Karpas-422 (cell line): ENCODE results near the gene EMC1. TPM values are rescaled to one million over a fixed set of nuclear protein-coding genes. Genes with fewer than 3 reads are reported as not detected.
"Not testable (repeated sequence)": the region's sequence is repeated elsewhere in the genome, so short reads cannot be mapped to it uniquely, and the experiment has no call there.

Experiments
- DNase-seq: peaks from one replicate; pipeline ENCODE4 v3.0.0-alpha.2; 2015
- H2AFZ ChIP-seq: fragments of 200-600 bp; sonication (generic); 2 replicates; pipeline ENCODE4 v1.6.1; 2014; ENCODE audit warnings: antibody characterized with exemption, low read length, mixed read lengths
- H3K27ac ChIP-seq: fragments of 200-600 bp; sonication (generic); 2 replicates; pipeline ENCODE4 v1.5.1; 2014; ENCODE audit warnings: mild to moderate bottlenecking, low read length, moderate library complexity
- H3K27me3 ChIP-seq: fragments of 200-600 bp; sonication (generic); 2 replicates; pipeline ENCODE4 v1.6.1; 2014; ENCODE audit warnings: low read length, mixed read lengths
- H3K36me3 ChIP-seq: fragments of 200-600 bp; sonication (generic); 2 replicates; pipeline ENCODE4 v1.6.1; 2014; ENCODE audit warnings: low read length, mixed read lengths; ENCODE audit not compliant: insufficient read depth
- H3K4me1 ChIP-seq: fragments of 200-600 bp; sonication (generic); 2 replicates; pipeline ENCODE4 v1.6.1; 2014; ENCODE audit warnings: mild to moderate bottlenecking, low read length, mixed read lengths
- H3K4me2 ChIP-seq: fragments of 200-600 bp; sonication (generic); 2 replicates; pipeline ENCODE4 v1.6.1; 2014; ENCODE audit warnings: low read length, low read depth, mild to moderate bottlenecking; ENCODE audit not compliant: poor library complexity, severe bottlenecking
- H3K4me3 ChIP-seq: fragments of 200-600 bp; sonication (generic); 2 replicates; pipeline ENCODE4 v1.5.1; 2014; ENCODE audit warnings: mild to moderate bottlenecking, antibody characterized with exemption, low read length, mixed read lengths
- H3K79me2 ChIP-seq: fragments of 200-600 bp; sonication (generic); 2 replicates; pipeline ENCODE4 v1.6.1; 2014; ENCODE audit warnings: mild to moderate bottlenecking, low read length, mixed read lengths
- H3K9ac ChIP-seq: fragments of 200-600 bp; sonication (generic); 2 replicates; pipeline ENCODE4 v1.6.0; 2014; ENCODE audit warnings: low read length
- H3K9me2 ChIP-seq: fragments of 200-600 bp; sonication (generic), shearing (Covaris generic); replicated peaks from 2 replicates; pipeline ENCODE4 v1.6.0; 2014; ENCODE audit warnings: mild to moderate bottlenecking, low read length, moderate library complexity; ENCODE audit not compliant: insufficient read depth
- H3K9me3 ChIP-seq: fragments of 300-700, 200-600 bp; sonication (generic); 2 replicates; pipeline ENCODE4 v1.6.1; 2014; ENCODE audit warnings: low read length, mixed read lengths
- H4K20me1 ChIP-seq: fragments of 200-600 bp; sonication (generic); 2 replicates; pipeline ENCODE4 v1.6.1; 2014; ENCODE audit warnings: mild to moderate bottlenecking, antibody characterized with exemption, low read length, low read depth; ENCODE audit not compliant: insufficient read depth
- total RNA-seq: library from RNA; depleted of rRNA; stranded (reverse); fragments of >200 nt; shearing (Covaris generic); gene quantifications from 2 replicates; pipeline ENCODE4 v1.2.3, GENCODE V29; 2014; ENCODE audit warnings: low replicate concordance; rRNA removed

EMC1 gene
- 18.1 and 22.8 TPM in 2 replicates for total RNA-seq

- H3K36me3 ChIP-seq = peaks cover 17% of the 10 kb centered on the region; the same call in 1 of the 2 replicates
- H3K9ac ChIP-seq = peak within 1 kb of the TSS; percentile 83
- no peaks in the 10 kb centered on the region for H3K9me3 ChIP-seq
- H3K27ac ChIP-seq = peak within 1 kb of the TSS; percentile 76
- H3K4me2 ChIP-seq = peak within 1 kb of the TSS; percentile 89
- peak within 1 kb of the TSS; percentile 30; the same call in 1 of the 2 replicates for H2AFZ ChIP-seq
- no peaks in the 10 kb centered on the region for H3K9me2 ChIP-seq
- no peaks in the 10 kb centered on the region for H3K27me3 ChIP-seq
- peak within 1 kb of the TSS; percentile 77 for H3K4me3 ChIP-seq
- H3K4me1 ChIP-seq = peaks cover 57% of the 10 kb centered on the region
- peaks cover 29% of the 10 kb centered on the region for H4K20me1 ChIP-seq
- peak; percentile 95 for DNase-seq
- peaks cover 98% of the 10 kb centered on the region for H3K79me2 ChIP-seq
Measured at GRCh38 chr1:19251305-19252196, at the start of gene EMC1, which contains the start of gene MRTO4. TSS of gene EMC1 (minus strand) at chr1:19251524. CDS start at chr1:19251509, 15 bp downstream. TSS of gene MRTO4 (plus strand) at chr1:19251805. CDS start at chr1:19251836, 31 bp downstream.

- Histone ChIP-seq H3K9ac (no peak overlapping the region), H4K20me1 (no peaks in the 10 kb centered on the region), H3K4me1 (no peaks in the 10 kb centered on the region), H3K27ac (no peak overlapping the region), H3K9me2 (no peaks in the 10 kb centered on the region), H2AFZ (no peak overlapping the region), H3K27me3 (no peaks in the 10 kb centered on the region), H3K79me2 (no peaks in the 10 kb centered on the region), H3K4me3 (no peak overlapping the region), H3K36me3 (peaks cover 30% of the 10 kb centered on the region), H3K4me2 (no peak overlapping the region), H3K9me3 (peaks cover 4% of the 10 kb centered on the region)
- DNase-seq = no peak
Measured at GRCh38 chr1:19300211-19300610, 48.9 kb upstream of the EMC1 start.

- no peaks in the 10 kb centered on the region for H4K20me1 ChIP-seq
- H3K27me3 ChIP-seq = no peaks in the 10 kb centered on the region
- no peak overlapping the region for H3K27ac ChIP-seq
- H3K4me3 ChIP-seq = no peak overlapping the region
- H3K4me1 ChIP-seq = no peaks in the 10 kb centered on the region
- H3K79me2 ChIP-seq = no peaks in the 10 kb centered on the region
- H3K9ac ChIP-seq = no peak overlapping the region
- no peak for DNase-seq
- H3K9me2 ChIP-seq = no peaks in the 10 kb centered on the region
- H3K4me2 ChIP-seq = no peak overlapping the region
- H2AFZ ChIP-seq = no peak overlapping the region
- H3K9me3 ChIP-seq = peaks cover 19% of the 10 kb centered on the region
- no peaks in the 10 kb centered on the region; the same call in 1 of the 2 replicates for H3K36me3 ChIP-seq
Measured at GRCh38 chr1:19294638-19295037, 43.3 kb upstream of the EMC1 start.

- Histone ChIP-seq H3K4me3 (no peak overlapping the region), H2AFZ (no peak overlapping the region), H3K4me2 (no peak overlapping the region), H3K79me2 (no peaks in the 10 kb centered on the region), H3K36me3 (no peaks in the 10 kb centered on the region; the same call in 1 of the 2 replicates), H3K27me3 (no peaks in the 10 kb centered on the region), H3K4me1 (no peaks in the 10 kb centered on the region), H3K27ac (no peak overlapping the region), H3K9ac (no peak overlapping the region), H4K20me1 (no peaks in the 10 kb centered on the region), H3K9me2 (no peaks in the 10 kb centered on the region), H3K9me3 (peaks cover 10% of the 10 kb centered on the region; the same call in 1 of the 2 replicates)
- no peak for DNase-seq
Measured at GRCh38 chr1:19289244-19289643, 37.9 kb upstream of the EMC1 start.

GRCh38 chr1:19288324-19289241 lies 37.3 kb upstream of the EMC1 start, which contains the start of gene AKR7A3:
TSS of gene AKR7A3 (minus strand) at chr1:19288770. CDS start at chr1:19288709, 61 bp downstream.
- H2AFZ ChIP-seq, H3K4me1 ChIP-seq, H3K4me3 ChIP-seq, H3K9ac ChIP-seq, H3K27me3 ChIP-seq, H3K9me2 ChIP-seq, H3K36me3 ChIP-seq, H3K27ac ChIP-seq, DNase-seq, H4K20me1 ChIP-seq, H3K79me2 ChIP-seq, H3K4me2 ChIP-seq, H3K9me3 ChIP-seq: not testable (repeated sequence)

GRCh38 chr1:19287436-19288185 lies 36.3 kb upstream of the EMC1 start:
- Histone ChIP-seq H3K9me2 (no peaks in the 10 kb centered on the region), H3K27me3 (no peaks in the 10 kb centered on the region), H3K36me3 (no peaks in the 10 kb centered on the region), H3K9ac (no peak overlapping the region), H3K4me2 (no peak overlapping the region), H3K4me1 (no peaks in the 10 kb centered on the region), H3K79me2 (no peaks in the 10 kb centered on the region), H3K4me3 (no peak overlapping the region), H4K20me1 (no peaks in the 10 kb centered on the region), H2AFZ (no peak overlapping the region), H3K9me3 (no peaks in the 10 kb centered on the region), H3K27ac (no peak overlapping the region)
- no peak for DNase-seq

- H3K9ac ChIP-seq, H3K4me2 ChIP-seq, H3K36me3 ChIP-seq, H2AFZ ChIP-seq, H3K4me3 ChIP-seq, H3K79me2 ChIP-seq, H3K4me1 ChIP-seq, H3K27ac ChIP-seq, H3K9me3 ChIP-seq, H3K27me3 ChIP-seq, DNase-seq, H3K9me2 ChIP-seq, H4K20me1 ChIP-seq: not testable (repeated sequence)
Measured at GRCh38 chr1:19285807-19286206, 34.5 kb upstream of the EMC1 start.
